GM12875 (cell line): ENCODE data around the gene ROBO1.
"Not testable (repeated sequence)": the region's sequence is repeated elsewhere in the genome, so short reads cannot be mapped to it uniquely, and the experiment has no call there.

Experiments used
- H3K4me3 ChIP-seq: one replicate; pipeline ENCODE4 v1.5.1; 2011; ENCODE audit warnings: low read depth, low read length, control low read depth
- CTCF ChIP-seq: IDR thresholded peaks from 2 replicates; pipeline ENCODE4 v1.5.1; 2011; ENCODE audit warnings: low read depth, mild to moderate bottlenecking, control low read depth, inconsistent platforms, low read length, moderate library complexity, borderline replicate concordance; ENCODE audit not compliant: insufficient read depth

Gene ROBO1

GRCh38 chr3:79314962-79315361, 452.8 kb downstream of the ROBO1 start:
- no peak for TF ChIP-seq CTCF

DNA sequence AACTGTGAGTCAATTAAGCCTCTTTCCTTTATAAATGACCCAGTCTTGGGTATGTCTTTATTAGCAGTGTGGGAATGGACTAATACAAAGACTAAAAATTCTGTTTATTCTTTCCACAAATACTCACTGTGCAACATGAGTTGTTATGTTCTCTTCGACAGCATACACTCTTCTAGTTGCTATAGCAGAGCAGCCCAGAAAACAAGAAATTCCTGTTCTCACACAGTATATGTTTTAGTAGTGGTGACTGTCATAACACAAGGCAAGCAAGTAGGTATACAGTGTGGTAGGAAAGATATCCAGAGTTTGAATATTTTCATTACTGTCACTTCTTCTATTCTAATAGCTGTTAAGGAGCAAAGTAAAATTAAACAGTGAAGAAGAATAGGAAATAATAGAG, 453.3 kb downstream of the ROBO1 start:
- H3K4me3 ChIP-seq = no peak overlapping the region
- TF ChIP-seq CTCF = no peak

More at GRCh38 chr3:79314962-79315361, 452.8 kb downstream of the ROBO1 start:
- no peak overlapping the region for H3K4me3 ChIP-seq

DNA sequence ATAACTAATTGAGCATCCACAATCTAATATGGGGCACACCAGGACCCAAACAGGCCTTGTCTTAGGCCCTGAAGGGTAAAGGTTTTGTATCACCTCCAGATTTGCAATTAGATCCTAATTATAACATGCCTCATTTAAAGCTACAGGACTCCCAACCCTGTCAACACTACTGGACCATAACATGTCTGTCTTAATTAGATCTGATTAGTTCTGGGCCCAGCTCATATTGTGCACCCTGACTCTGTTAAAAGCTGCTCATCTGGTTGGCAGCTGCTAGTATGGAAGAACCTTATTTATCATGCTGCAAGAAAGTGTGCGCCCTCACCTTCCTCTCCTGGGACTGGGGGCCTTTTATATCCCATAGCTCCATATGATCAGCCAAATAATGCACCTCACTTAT, 457.8 kb downstream of the ROBO1 start:
- TF ChIP-seq CTCF = no peak
- H3K4me3 ChIP-seq = no peak overlapping the region

DNA sequence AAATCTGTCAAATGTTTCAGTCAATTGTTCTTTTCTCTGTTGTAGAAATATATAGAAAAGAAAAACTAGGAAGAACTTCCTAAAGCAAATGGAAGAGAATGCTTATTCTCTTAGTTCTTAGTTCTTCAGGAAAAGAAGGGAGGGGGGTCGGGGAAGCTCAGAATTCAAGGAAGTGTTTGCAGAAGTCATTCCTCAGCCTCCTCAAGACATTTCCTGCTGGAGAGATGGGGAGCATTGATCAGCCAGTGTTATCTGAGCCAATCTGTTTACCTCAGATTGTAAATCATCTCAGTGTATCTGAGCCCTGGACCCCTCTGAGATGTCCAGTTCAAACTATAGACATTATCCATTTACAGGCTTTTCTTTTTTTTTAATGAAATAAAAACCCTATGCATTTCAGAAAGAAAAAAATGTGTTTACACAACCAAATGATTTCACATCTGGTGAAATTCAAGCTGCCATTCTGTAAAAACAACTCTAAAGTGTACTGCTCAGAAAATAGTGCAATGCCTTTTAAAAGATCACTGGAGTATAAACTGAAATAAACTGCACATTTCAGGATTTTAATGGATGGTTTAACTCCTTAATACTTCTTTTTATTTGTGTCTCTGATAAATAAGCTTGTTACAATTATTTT, 460.7 kb downstream of the ROBO1 start:
- H3K4me3 ChIP-seq = no peak overlapping the region
- TF ChIP-seq CTCF = no peak

- H3K4me3 ChIP-seq = not testable (repeated sequence)
Measured at GRCh38 chr3:79299949-79300635, 467.7 kb downstream of the ROBO1 start.

- no peak for TF ChIP-seq CTCF
Measured at GRCh38 chr3:79297245-79297960, 470.4 kb downstream of the ROBO1 start.

GRCh38 chr3:79286882-79287281, 480.9 kb downstream of the ROBO1 start:
- TF ChIP-seq CTCF = no peak

More at GRCh38 chr3:79297245-79297960, 470.4 kb downstream of the ROBO1 start:
- no peak overlapping the region for H3K4me3 ChIP-seq

More at GRCh38 chr3:79286882-79287281, 480.9 kb downstream of the ROBO1 start:
- no peak overlapping the region for H3K4me3 ChIP-seq
